Measurements from ENCODE around the gene GEMIN7.

Gene GEMIN7

DNA sequence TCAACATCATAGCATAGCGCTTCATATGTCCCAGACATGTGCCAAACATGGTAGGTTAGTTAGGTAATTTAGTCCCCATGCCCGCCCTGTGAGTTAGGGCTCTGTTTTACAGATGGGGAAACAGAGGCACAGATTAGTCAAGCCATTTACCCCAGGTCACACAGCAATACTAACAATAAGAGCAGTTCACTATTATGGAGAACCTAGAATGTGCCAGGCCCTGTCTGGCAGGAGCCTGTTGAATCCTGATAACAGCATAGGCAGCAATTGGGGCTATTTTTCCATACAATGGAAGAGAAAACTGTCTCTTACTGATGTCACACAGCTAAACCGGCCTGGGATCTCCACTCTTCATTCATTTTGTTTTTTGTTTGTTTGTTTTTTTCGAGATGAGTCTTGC lies 7.4 kb downstream of the GEMIN7 start:
- H3K36me3 ChIP-seq (ENCODE audit: insufficient read depth, low read length): peaks cover 36% of the 10 kb centered on the region
- H3K9me3 ChIP-seq (ENCODE audit: low read length): no peaks in the 10 kb centered on the region
- H3K4me3 ChIP-seq (ENCODE audit: low read length): no peak overlapping the region
- peaks cover 8% of the 10 kb centered on the region for H3K4me1 ChIP-seq (ENCODE audit: insufficient read depth, low read length)
- no peaks in the 10 kb centered on the region for H3K27me3 ChIP-seq (ENCODE audit: insufficient read depth, low read length)
- no peak overlapping the region for H2AFZ ChIP-seq (ENCODE audit: low read depth, low read length)

DNA sequence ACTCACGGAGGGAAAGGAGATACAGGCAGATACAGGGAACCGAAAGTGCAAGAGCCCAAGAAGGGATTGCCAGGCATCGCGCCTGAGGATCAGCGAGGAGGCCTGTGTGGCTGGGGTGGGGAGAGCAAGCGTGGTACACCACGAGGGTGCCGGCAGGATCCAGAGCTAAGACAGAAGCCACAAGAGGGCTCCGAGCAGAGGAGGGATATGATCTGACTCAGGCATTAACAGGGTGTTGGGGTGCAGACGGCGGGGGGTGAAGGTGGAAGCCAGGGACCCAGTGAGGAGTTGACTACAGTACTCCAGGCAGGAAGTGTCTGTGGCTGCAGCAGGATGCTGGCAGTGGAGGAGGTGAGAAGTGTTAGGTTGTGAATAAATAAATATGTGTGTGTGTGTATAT lies 8.5 kb downstream of the GEMIN7 start:
- peaks cover 28% of the 10 kb centered on the region for H3K36me3 ChIP-seq (ENCODE audit: insufficient read depth, low read length)
- H3K27me3 ChIP-seq (ENCODE audit: insufficient read depth, low read length): no peaks in the 10 kb centered on the region
- H3K4me3 ChIP-seq (ENCODE audit: low read length): no peak overlapping the region

DNA sequence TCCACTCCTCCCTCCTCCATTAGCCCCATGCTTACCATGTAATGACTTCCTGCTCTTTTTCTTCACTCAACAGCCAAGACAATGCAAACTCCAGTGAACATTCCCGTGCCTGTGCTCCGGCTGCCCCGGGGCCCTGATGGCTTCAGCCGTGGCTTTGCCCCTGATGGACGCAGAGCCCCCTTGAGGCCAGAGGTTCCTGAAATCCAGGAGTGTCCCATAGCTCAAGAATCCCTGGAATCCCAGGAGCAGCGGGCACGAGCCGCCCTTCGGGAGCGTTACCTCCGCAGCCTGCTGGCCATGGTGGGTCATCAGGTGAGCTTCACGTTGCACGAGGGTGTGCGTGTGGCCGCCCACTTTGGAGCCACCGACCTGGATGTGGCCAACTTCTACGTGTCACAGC lies 11.0 kb downstream of the GEMIN7 start:
- Histone ChIP-seq H3K4me1 (ENCODE audit: insufficient read depth, low read length) (peaks cover 23% of the 10 kb centered on the region), H2AFZ (ENCODE audit: low read depth, low read length) (no peak overlapping the region), H3K27me3 (ENCODE audit: insufficient read depth, low read length) (no peaks in the 10 kb centered on the region), H3K4me3 (ENCODE audit: low read length) (no peak overlapping the region), H3K9me3 (ENCODE audit: low read length) (no peaks in the 10 kb centered on the region), H3K36me3 (ENCODE audit: insufficient read depth, low read length) (peaks cover 27% of the 10 kb centered on the region)

More for the DNA sequence above, 8.5 kb downstream of the GEMIN7 start:
- no peaks in the 10 kb centered on the region for H3K9me3 ChIP-seq (ENCODE audit: low read length)
- H3K4me1 ChIP-seq (ENCODE audit: insufficient read depth, low read length): peaks cover 8% of the 10 kb centered on the region
- H2AFZ ChIP-seq (ENCODE audit: low read depth, low read length): no peak overlapping the region

DNA sequence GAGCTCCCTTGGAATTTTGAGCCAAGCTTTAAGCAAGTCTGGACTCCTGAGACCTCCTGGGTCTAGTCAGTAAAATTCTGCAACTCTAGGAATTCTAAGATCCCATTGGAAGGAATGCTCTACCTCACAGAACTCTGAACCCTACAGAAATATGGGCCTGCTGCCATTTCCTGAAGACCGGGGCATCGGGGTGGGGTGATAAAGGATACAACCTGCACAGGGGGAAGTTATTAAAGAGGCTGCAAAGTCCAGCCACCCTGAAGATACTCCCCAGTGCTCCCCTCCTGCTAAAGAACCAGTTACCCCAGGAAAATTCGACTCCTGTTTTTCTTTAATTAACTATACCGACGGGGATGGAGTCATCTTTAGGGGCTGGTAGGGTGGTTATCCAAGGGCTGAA lies 11.5 kb downstream of the GEMIN7 start:
- Histone ChIP-seq H3K9me3 (ENCODE audit: low read length) (no peaks in the 10 kb centered on the region), H3K4me3 (ENCODE audit: low read length) (peak overlapping the region; percentile 47), H3K36me3 (ENCODE audit: insufficient read depth, low read length) (peaks cover 22% of the 10 kb centered on the region), H3K4me1 (ENCODE audit: insufficient read depth, low read length) (peaks cover 23% of the 10 kb centered on the region), H3K27me3 (ENCODE audit: insufficient read depth, low read length) (no peaks in the 10 kb centered on the region), H2AFZ (ENCODE audit: low read depth, low read length) (no peak overlapping the region)

DNA sequence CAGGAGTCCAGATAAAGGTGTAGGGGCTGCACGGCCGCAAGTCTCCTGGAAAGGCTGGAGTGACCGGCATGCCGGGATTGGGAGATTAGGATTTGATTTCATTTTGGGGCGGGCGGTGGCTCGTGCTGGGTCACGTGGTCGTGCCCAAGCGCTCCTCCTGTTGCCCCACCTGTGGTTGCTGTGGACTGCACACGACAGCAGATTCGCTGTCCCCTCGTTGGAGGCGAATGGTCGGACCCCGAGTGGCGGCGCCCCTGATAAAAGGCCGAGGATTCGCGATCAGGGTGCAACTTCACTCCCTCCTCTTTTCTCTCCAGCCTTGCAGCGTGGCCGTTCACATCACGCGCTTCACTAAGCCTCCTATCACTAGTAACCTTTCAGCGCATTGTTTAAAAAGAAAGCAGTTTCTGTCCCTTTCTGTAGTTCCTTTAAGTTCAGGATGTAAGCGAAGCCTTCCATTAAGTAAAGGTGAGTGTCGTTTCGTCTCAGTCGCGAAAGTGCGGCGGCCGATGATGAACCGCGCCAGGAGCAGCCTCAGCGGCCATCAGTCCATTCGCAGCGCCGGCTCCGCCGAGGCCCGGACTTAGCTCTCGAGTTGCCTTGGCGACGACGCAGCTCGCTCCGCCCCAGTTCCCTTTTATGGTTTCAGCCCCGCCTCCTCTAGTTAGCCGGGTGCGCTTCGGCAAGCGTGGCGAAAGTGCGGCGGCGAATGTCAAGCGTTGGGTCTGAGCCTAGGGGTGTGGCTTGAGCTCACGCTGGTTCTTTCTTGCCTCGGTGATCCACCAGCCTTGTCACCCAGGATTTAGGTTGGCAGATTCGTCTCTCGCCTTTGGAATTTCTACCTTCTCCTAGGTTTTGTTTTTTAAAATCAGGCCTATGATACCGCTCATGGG lies 12.2 kb downstream of the GEMIN7 start:
- H3K4me1 ChIP-seq (ENCODE audit: insufficient read depth, low read length): peaks cover 23% of the 10 kb centered on the region
- peak overlapping the region; percentile 91 for H3K4me3 ChIP-seq (ENCODE audit: low read length)
- peaks cover 19% of the 10 kb centered on the region for H3K36me3 ChIP-seq (ENCODE audit: insufficient read depth, low read length)
- no peaks in the 10 kb centered on the region for H3K9me3 ChIP-seq (ENCODE audit: low read length)
- no peaks in the 10 kb centered on the region for H3K27me3 ChIP-seq (ENCODE audit: insufficient read depth, low read length)
- peak overlapping the region; percentile 49 for H2AFZ ChIP-seq (ENCODE audit: low read depth, low read length)

DNA sequence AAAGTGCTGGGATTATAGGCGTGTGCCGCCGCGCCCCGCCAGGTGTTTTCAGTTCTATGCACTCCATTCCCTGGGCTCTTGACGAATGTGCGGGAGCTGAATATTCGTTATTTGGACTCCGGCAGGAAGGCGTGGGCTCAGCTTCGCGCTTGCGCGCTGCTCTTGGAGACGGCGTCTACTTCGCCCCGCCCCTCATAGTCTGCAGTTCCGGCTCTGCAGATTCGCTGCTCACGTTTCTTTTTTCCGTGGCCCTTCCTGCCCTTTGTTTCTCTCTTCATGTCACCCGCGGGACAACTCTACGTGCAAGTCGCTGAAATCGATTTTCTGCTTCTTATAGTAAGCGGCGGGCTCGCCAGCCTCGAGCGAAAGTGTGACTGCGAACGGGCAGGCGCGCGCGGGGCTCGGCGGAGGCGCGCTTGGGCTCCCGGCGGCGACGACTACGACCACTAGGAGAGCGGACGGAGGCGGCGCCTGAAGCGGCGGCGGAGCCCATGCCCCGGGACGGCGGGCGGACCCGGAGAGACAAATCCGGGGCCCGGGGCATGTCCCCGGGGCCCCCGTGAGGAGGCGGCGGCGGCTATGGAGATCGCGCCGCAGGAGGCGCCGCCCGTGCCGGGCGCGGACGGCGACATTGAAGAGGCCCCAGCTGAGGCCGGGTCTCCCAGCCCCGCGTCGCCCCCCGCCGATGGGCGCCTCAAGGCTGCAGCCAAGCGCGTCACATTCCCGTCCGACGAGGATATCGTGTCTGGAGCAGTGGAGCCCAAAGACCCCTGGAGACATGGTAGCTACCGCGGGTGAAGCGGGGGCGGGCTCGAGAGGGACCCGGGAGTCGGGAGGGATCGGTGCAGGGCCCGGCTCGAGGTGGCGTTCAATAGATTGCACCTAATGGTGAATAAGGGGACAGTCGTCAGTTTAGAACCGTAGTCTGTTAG lies 14.0 kb downstream of the GEMIN7 start, which contains the start of gene PPP1R37:
TSS of gene PPP1R37 (plus strand) at position 433 of the 932 bp plus-strand sequence. CDS start at position 580, 147 bp downstream.
- Histone ChIP-seq H3K27me3 (ENCODE audit: insufficient read depth, low read length) (no peaks in the 10 kb centered on the region), H3K4me3 (ENCODE audit: low read length) (peak within 1 kb of the TSS; percentile 91), H3K9me3 (ENCODE audit: low read length) (no peaks in the 10 kb centered on the region), H3K4me1 (ENCODE audit: insufficient read depth, low read length) (peaks cover 29% of the 10 kb centered on the region), H3K36me3 (ENCODE audit: insufficient read depth, low read length) (peaks cover 12% of the 10 kb centered on the region), H2AFZ (ENCODE audit: low read depth, low read length) (peak within 1 kb of the TSS; percentile 44)

DNA sequence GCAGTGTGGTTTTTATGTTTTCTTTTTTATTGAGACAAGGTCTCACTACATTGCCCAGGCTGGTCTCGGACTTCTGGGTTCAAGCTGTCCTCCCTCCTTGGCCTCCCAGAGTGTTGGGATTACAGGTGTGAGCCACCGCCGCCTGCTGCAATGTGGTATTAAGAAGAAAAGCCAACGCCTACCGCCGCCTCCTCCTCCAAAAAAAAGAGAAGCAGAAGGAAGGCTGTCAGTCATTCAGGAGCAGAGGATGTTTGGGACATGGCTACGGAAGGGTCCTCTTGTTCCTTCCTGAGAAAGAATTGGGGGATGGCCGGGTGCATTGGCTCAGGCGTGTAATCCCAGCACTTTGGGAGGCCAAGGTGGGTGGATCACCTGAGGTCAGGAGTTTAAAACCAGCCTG lies 15.1 kb downstream of the GEMIN7 start:
- Histone ChIP-seq H3K36me3 (ENCODE audit: insufficient read depth, low read length) (peaks cover 9% of the 10 kb centered on the region), H3K4me1 (ENCODE audit: insufficient read depth, low read length) (peaks cover 41% of the 10 kb centered on the region), H3K9me3 (ENCODE audit: low read length) (no peaks in the 10 kb centered on the region), H3K27me3 (ENCODE audit: insufficient read depth, low read length) (no peaks in the 10 kb centered on the region), H3K4me3 (ENCODE audit: low read length) (peak overlapping the region; percentile 91), H2AFZ (ENCODE audit: low read depth, low read length) (no peak overlapping the region)

DNA sequence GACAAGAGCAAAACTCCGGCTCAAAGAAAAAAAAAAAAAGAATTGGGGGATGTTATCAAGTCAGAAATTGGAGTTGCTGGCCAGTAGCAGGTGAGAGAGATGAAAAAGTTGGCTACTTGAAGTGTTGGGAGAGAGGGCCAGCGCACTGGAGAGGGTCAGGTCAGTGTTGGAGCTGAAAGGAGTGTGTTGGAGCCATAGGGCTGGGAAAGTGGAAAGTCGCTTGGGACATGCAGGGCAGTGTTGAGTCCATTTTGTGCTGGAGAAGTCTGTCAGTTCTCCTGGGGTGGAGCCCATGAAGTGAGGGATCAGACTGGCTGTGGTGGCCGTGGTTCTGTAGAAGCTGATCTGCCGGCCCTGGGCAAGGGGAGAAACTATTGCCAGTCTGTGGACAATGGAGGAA lies 15.6 kb downstream of the GEMIN7 start:
- no peaks in the 10 kb centered on the region for H3K9me3 ChIP-seq (ENCODE audit: low read length)
- H3K27me3 ChIP-seq (ENCODE audit: insufficient read depth, low read length): no peaks in the 10 kb centered on the region
- no peak overlapping the region for H2AFZ ChIP-seq (ENCODE audit: low read depth, low read length)
- peaks cover 46% of the 10 kb centered on the region for H3K4me1 ChIP-seq (ENCODE audit: insufficient read depth, low read length)
- H3K4me3 ChIP-seq (ENCODE audit: low read length): no peak overlapping the region
- peaks cover 8% of the 10 kb centered on the region for H3K36me3 ChIP-seq (ENCODE audit: insufficient read depth, low read length)

DNA sequence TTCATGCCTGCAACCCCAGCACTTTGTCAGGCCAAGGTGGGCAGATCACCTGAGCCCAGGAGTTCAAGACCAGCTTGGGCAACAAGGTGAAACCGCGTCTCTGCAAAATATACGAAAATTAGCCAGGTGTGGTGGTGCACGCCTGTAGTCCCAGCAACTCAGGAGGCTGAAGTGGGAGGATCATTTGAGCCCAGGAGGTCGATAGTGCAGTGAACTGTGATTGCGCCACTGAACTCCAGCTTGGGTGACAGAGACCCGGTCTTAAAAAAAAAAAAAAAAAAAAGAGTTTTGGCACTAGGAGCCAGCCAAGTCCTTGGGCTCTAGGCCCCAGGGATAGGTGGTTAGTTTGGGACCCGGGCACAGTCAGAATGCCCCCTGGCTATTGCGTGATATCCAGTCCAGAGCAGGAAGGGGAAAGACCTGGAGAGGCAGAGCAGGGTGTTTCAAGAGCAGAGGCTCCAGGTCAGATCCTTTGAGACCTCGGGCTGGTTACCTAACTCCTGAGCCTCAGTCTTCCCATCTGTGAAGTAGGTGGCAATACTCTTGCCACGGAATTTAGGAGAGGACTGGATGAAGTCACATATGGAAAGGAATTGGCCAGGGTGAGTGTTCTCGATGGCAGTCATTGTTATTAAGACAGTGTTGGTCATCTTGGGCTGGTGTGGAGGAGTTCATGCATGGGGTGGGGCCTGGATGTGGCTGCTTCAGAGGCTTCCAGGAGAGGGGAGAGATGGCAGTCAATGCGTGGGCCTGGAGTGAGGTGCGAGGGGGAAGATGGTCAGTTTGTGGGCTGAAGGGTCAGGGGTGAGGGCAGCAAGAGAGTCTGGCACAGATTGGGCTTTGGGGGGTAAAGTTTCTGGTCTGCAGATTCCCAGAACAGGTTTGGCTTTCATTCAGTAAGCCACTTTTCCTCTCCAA lies 16.7 kb downstream of the GEMIN7 start:
- Histone ChIP-seq H2AFZ (ENCODE audit: low read depth, low read length) (no peak overlapping the region), H3K9me3 (ENCODE audit: low read length) (no peaks in the 10 kb centered on the region), H3K36me3 (ENCODE audit: insufficient read depth, low read length) (peaks cover under 1% of the 10 kb centered on the region), H3K4me3 (ENCODE audit: low read length) (no peak overlapping the region), H3K4me1 (ENCODE audit: insufficient read depth, low read length) (peaks cover 54% of the 10 kb centered on the region), H3K27me3 (ENCODE audit: insufficient read depth, low read length) (no peaks in the 10 kb centered on the region)

DNA sequence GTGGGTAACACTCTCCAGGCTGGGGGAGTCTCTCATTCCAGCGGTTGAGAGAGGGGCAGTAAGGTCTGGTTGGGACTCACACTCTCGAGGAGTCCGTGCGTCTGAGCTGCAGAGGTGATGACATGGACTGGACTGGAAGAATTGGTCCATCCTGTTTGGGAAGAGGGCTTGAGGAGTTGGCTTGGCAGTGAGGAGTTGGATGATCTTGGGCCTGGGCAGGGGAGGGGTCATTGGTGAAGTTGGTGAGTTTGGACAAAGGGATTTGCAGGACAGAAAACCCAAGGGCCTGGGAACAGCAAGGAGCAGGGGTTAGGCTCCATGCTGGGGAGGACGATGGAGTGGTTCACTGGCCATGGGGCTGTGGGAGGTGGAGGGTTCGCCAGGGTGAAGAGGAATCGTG lies 17.6 kb downstream of the GEMIN7 start:
- no peak overlapping the region for H3K4me3 ChIP-seq (ENCODE audit: low read length)
- no peaks in the 10 kb centered on the region for H3K27me3 ChIP-seq (ENCODE audit: insufficient read depth, low read length)
- H3K4me1 ChIP-seq (ENCODE audit: insufficient read depth, low read length): peaks cover 58% of the 10 kb centered on the region

DNA sequence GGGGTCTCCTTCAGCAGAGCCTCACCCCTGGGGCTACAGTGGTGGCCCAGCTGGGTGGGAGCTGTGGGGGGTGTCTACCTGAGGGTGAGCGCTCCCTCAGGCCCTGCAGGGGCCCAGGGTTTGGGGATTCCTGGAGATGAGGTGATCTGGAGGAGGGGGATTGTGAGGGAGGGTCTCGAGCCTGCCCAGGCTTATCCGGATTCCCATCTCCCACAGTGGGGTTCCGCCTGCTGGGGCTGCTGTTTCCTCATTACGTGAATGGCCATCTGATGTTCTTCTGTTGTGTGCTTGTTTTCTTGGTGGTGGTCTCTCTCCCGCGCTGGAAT lies 18.4 kb downstream of the GEMIN7 start:
- peaks cover 59% of the 10 kb centered on the region for H3K4me1 ChIP-seq (ENCODE audit: insufficient read depth, low read length)
- H3K4me3 ChIP-seq (ENCODE audit: low read length): no peak overlapping the region
- no peaks in the 10 kb centered on the region for H3K9me3 ChIP-seq (ENCODE audit: low read length)
- no peaks in the 10 kb centered on the region for H3K36me3 ChIP-seq (ENCODE audit: insufficient read depth, low read length)
- H3K27me3 ChIP-seq (ENCODE audit: insufficient read depth, low read length): no peaks in the 10 kb centered on the region
- no peak overlapping the region for H2AFZ ChIP-seq (ENCODE audit: low read depth, low read length)

More for the DNA sequence above, 17.6 kb downstream of the GEMIN7 start:
- no peaks in the 10 kb centered on the region for H3K9me3 ChIP-seq (ENCODE audit: low read length)
- no peak overlapping the region for H2AFZ ChIP-seq (ENCODE audit: low read depth, low read length)
- H3K36me3 ChIP-seq (ENCODE audit: insufficient read depth, low read length): no peaks in the 10 kb centered on the region

DNA sequence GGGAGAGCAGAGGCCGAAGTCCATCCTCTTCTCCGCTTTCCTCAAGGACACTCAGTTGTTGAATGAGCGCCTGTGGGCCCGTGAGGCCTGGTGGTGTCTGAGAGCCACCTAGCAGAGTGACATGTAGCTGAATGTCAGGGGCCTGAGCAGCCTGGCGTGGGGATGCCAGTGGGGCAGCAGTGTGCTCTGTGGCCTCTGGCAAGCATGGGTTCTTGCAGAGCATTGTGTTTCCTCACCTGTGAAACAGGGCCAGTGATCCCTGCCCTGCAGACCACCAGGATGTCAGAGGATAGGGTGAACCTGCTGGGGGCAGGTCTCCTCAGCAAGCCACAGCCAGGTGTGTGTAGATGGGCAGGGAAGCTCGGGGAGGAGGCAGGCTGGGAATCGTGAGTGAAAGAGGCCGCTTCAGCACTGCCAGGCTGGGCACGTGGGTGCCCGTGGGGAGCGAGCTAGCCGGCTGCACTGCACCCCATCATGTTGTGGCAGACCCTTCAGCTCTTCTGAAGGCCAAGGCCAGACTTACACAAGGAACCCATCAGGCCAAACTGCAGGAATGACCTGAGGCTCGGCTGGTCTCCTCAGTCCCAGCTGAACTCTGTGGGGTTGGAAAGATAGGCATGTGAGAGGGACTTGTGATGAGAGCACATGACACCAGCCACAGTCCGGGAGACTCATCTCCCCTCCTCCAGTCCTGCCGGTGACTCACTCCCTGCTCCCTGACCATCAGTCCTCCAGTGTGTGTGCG lies 18.9 kb downstream of the GEMIN7 start:
- peaks cover 60% of the 10 kb centered on the region for H3K4me1 ChIP-seq (ENCODE audit: insufficient read depth, low read length)
- H3K36me3 ChIP-seq (ENCODE audit: insufficient read depth, low read length): no peaks in the 10 kb centered on the region
- H2AFZ ChIP-seq (ENCODE audit: low read depth, low read length): no peak overlapping the region
- no peaks in the 10 kb centered on the region for H3K9me3 ChIP-seq (ENCODE audit: low read length)
- no peaks in the 10 kb centered on the region for H3K27me3 ChIP-seq (ENCODE audit: insufficient read depth, low read length)
- H3K4me3 ChIP-seq (ENCODE audit: low read length): no peak overlapping the region

Data from neuron (in vitro differentiated cells).